GM18907 (cell line): Measurements from ENCODE around the gene GSTCD.
"Not testable (repeated sequence)": the region's sequence is repeated elsewhere in the genome, so short reads cannot be mapped to it uniquely, and the experiment has no call there.

Experiments
- ATAC-seq: cut with Tn5 transposase; IDR thresholded peaks from one replicate; pipeline ENCODE4 v1.9.1; 2021; ENCODE audit warnings: mild to moderate bottlenecking, moderate library complexity; ENCODE audit not compliant: unreplicated experiment

GSTCD gene

DNA sequence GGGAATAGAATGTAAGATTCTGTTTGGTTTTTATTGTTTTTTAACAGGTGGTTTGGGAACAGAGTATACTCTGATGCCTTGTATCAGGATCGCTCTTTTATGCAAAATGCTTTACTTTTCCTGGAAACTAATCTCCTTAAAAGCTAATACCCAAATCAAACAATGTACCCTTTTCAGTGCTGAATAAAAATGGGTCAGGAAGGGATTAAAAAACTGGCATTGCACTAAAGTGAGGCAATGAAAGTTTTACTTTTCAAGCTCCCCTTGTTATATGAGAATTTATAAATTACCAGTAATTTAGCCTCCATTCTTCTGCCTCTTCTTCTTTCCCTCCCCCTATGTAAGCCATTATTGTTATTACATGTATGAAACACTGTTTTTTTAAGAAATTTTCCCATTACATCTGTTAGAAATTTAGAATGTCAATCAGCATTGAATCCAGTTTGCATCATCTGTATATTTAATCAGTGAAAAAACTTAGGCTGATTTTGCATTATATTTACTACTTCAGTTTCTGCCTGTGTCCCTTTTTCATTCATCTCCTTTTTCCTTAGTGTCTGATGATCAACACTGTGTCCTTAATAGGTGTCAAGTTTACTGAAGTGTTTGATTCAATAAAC, 97.0 kb downstream of the GSTCD start:
- no peak for ATAC-seq

GRCh38 chr4:105807496-105807895, 98.9 kb downstream of the GSTCD start:
- ATAC-seq = no peak

DNA sequence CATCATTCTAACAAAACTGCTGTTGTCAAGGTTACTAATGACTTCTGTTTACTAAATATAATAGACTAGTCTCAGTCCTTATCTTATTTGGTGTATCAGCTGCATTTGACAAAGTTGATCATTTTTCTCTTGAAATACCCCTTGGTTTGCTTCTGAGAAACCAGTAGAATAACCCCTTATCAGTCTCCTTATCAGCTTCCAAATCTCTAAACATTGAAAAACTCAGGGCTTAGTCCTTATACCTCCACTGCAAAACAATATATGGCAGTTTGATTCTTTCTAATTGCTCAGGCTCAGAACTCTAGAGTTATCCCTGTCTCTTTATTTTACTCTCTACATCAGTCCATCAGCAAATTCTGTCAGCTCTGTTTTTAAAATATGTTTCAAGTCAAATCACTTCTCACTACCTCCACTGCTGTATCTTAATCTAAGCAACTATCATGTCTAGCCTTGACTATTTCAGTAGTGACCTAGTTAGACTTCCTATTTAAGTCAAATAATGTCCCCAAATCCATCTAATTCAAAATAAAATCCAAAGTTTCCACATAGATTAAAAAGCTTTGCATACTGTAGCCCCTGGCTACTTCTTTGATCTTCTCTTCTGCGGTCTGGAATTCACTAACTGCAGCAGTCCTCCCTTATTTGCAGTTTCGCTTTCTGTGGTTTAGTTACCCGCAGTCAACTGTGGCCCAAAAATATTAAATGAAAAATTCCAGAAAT, 99.6 kb downstream of the GSTCD start:
- no peak for ATAC-seq

DNA sequence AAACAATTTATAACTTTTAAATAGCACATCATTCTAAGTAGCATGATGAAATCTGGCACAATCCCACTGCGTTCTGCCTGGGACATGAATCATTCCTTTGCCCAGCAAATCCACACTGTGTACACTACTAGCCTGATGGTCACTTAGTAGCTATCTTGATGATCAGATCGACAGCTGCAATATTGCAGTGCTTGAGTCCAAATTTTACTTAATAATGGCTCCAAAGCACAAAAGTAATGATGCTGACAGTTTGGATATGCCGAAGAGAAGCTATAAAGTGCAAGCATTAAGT, 100.1 kb downstream of the GSTCD start:
- ATAC-seq = no peak

- ATAC-seq = no peak
Measured at GRCh38 chr4:105815701-105816100, 107.1 kb downstream of the GSTCD start.

DNA sequence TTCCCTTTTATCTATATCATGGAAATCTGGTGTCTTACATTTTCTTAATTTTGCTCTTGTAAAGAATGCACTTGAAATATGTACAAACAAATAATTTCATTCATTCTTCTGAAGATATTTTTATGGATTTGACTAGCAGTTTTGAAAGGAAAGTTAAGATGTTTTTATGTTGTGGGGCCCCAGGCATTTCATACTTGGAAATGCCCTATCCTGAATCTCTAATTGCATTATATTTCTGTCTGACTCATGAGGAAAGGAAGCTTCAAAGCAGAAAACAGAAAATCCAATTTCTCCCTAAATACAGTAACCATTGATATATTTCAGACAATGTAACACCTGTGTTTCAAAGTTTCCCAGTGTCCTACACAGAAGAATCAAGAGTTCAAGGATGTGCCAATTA, 113.5 kb downstream of the GSTCD start:
- no peak for ATAC-seq

DNA sequence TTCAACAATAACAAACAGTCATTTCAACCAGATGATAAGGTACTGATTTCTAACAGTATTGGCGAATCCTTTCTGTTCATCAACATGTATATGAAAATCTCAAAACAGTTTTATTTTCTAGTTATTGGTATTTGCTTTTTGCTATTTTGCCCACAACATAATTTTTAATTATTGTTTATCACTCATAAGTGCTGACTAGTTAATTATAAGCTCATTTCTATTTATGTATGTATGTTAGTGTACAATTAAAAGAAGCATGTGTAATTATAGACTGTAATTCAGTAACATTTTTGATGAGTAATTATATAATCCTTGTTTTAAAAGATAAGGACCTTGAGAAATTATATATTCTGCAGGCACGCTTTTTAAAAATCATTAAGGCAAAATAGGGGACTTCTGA, 119.5 kb downstream of the GSTCD start:
- no peak for ATAC-seq

DNA sequence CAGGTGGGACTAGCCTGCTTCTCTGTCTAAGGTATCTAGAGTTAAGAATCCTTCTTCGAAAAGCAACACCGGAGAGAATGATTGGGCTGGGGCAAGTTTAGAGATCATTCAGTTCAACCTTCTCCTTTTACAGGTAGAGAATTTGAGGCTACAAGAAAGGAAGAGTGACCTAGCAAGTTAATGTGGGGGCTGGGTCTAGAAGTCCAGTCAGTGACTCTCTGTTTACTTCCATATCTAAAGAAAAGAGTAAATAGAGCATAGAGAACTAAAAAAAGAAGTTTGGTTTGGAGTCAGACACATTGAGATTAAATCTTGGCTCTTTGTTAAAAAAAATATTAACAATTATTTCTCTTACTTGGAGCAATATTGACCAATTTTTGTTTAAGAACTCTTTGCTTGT, 122.6 kb downstream of the GSTCD start:
- no peak for ATAC-seq

DNA sequence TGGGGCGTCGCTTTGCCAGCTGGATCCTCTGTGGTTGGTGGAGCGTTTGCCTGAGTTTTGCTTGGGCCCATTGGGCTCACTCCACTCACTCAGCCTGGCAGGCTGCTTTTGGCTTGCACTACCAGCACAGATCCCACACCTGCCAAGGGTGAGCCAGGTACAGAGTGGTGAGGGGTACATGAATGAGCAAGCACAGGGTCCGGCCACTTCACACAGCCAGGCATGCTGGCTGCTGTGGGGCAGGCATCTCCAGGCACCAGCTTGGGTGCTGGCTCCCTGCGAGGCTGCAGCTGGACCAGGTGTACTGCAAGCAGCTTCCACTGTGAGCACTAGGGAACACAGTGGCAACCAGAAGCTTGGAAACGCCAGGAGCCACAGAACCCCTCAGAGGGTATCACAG, 126.6 kb downstream of the GSTCD start:
- ATAC-seq = no peak

GRCh38 chr4:105836537-105836936, 128.0 kb downstream of the GSTCD start:
- no peak for ATAC-seq

DNA sequence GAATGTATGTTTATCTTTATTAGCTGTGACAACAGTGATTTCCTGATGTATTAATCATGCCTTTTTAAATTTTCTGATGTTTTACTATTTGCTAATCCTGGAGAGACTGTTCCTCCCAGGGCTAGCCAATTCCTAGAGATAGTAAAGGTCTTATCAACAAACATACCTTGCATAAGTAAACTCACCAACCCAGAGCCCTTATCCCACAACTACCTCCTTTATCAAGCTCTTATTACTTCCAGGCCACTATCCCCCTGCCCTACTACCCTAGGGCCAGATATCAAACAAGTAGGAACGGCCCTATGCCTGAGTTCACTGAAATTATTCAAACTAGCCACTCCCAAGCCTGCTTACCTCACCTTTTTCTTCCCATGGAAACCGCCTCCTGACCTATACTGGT, 128.5 kb downstream of the GSTCD start:
- no peak for ATAC-seq

GRCh38 chr4:105838082-105838481, 129.5 kb downstream of the GSTCD start:
- no peak for ATAC-seq

- ATAC-seq = no peak
Measured at GRCh38 chr4:105840426-105841174, 132.0 kb downstream of the GSTCD start.

GRCh38 chr4:105843941-105844340, 135.4 kb downstream of the GSTCD start:
- no peak for ATAC-seq

GRCh38 chr4:105845559-105845958, 137.0 kb downstream of the GSTCD start:
- ATAC-seq = no peak

- not testable (repeated sequence) for ATAC-seq
Measured at GRCh38 chr4:105848359-105848758, 139.8 kb downstream of the GSTCD start.

GRCh38 chr4:105851196-105851595, 142.6 kb downstream of the GSTCD start:
- ATAC-seq = no peak

DNA sequence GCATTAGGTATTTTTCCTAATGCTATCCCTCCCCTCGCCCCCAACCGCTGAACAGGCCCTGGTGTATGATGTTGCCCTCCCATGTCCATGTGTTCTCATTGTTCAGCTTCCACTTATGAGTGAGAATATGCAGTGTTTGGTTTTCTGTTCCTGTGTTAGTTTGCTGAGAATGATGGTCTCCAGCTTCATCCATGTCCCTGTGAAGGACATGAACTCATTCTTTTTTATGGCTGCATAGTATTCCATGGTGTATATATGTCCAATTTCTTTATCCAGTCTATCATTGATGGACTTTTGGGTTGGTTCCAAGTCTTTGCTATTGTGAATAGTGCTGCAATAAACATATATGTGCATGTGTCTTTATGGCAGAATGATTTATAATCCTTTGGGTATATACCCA, 143.6 kb downstream of the GSTCD start:
- not testable (repeated sequence) for ATAC-seq

- ATAC-seq = no peak
Measured at GRCh38 chr4:105858466-105859040, 150.0 kb downstream of the GSTCD start.

DNA sequence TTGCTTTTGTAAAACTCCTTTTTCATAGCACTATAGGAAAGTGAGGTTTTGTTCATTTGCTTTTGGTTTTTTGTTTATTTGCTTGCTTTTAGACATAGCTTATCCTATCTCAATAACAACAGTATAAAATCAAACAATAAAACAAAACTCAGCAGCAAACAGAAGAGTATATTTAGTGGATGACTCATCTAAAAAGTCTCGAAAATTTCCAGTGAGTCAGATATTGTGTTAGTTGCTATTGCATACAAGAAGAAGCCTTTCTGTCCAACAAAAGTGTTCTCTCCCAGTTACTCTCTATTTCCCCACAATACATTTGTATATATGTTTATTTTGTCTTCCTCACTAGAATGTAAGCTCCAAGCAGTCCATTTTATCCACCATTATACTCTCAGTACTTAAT, 150.6 kb downstream of the GSTCD start:
- ATAC-seq = no peak

DNA sequence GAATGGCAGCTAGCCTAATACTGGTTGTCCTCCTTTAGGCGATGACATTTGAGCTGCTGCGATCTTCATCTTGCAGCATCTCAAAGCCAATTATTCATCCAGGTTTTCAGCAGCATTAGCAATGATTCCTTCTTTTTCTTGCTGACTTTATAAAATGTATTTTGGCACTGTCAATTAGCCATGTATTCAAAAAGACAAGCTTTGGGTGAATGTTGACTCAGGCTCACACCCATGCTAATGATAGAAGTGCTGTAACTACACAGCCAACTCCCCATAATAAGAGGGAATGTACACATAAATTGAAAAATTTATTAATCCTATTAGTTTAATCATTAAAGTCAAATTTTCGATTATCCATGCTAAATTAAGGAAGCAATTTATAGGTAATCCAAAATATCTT, 162.4 kb downstream of the GSTCD start:
- ATAC-seq = no peak

DNA sequence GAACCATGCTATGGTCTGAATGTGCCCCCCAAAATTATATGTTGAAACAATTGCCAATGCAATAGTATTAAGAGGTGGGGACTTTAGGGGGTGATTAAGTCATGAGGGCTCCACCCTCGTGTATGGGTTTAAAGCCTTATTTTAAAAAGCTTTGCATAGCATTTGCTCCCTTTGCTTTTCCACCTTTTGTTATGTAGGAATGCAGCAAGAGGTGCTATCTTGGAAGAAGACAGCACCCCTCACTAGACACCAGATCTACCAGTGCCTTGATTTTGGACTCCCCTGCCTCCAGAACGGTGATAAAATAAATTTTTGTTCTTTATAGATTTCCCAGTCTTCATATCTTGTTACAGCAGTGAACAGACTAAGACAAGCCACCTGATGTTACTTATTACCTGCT, 163.4 kb downstream of the GSTCD start:
- no peak for ATAC-seq
